Measurements from ENCODE around the gene WRNIP1.

The WRNIP1 gene

DNA sequence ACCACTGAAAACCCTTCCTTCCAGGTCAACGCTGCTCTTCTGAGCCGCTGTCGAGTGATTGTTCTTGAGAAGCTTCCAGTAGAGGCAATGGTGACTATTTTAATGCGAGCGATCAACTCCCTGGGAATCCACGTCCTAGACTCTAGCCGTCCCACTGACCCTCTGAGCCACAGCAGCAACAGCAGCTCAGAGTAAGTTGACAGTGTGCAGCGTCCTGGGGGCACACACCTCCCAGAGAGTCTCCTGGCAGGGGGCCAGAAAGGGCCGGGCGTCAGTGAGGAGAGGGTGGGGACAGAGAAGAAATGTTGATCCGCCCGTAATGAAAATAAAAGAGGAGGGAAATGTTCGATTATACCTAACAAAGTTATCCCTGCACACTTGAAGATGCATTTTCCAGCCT is 5.0 kb downstream of the WRNIP1 start:
- TF ChIP-seq TEAD4 (IDR thresholded peaks at IDR 0.05) (no peak), EGR1 (IDR thresholded peaks at IDR 0.05) (no peak), ZBTB7A (IDR thresholded peaks at IDR 0.05; ENCODE audit: low read depth) (no peak), EP300 (IDR thresholded peaks at IDR 0.05; ENCODE audit: borderline replicate concordance) (no peak), TCF12 (IDR thresholded peaks at IDR 0.05; ENCODE audit: low read depth) (no peak), TAF1 (IDR thresholded peaks at IDR 0.05; ENCODE audit: low read depth) (no peak), NFIC (IDR thresholded peaks at IDR 0.05) (no peak), CREB1 (IDR thresholded peaks at IDR 0.05; ENCODE audit: low read depth) (no peak)
- TF ChIP-seq, protein P1, sequence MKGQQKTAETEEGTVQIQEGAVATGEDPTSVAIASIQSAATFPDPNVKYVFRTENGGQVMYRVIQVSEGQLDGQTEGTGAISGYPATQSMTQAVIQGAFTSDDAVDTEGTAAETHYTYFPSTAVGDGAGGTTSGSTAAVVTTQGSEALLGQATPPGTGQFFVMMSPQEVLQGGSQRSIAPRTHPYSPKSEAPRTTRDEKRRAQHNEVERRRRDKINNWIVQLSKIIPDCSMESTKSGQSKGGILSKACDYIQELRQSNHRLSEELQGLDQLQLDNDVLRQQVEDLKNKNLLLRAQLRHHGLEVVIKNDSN (IDR thresholded peaks at IDR 0.05) = no peak
- TF ChIP-seq, protein P2, sequence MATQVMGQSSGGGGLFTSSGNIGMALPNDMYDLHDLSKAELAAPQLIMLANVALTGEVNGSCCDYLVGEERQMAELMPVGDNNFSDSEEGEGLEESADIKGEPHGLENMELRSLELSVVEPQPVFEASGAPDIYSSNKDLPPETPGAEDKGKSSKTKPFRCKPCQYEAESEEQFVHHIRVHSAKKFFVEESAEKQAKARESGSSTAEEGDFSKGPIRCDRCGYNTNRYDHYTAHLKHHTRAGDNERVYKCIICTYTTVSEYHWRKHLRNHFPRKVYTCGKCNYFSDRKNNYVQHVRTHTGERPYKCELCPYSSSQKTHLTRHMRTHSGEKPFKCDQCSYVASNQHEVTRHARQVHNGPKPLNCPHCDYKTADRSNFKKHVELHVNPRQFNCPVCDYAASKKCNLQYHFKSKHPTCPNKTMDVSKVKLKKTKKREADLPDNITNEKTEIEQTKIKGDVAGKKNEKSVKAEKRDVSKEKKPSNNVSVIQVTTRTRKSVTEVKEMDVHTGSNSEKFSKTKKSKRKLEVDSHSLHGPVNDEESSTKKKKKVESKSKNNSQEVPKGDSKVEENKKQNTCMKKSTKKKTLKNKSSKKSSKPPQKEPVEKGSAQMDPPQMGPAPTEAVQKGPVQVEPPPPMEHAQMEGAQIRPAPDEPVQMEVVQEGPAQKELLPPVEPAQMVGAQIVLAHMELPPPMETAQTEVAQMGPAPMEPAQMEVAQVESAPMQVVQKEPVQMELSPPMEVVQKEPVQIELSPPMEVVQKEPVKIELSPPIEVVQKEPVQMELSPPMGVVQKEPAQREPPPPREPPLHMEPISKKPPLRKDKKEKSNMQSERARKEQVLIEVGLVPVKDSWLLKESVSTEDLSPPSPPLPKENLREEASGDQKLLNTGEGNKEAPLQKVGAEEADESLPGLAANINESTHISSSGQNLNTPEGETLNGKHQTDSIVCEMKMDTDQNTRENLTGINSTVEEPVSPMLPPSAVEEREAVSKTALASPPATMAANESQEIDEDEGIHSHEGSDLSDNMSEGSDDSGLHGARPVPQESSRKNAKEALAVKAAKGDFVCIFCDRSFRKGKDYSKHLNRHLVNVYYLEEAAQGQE (IDR thresholded peaks at IDR 0.05; ENCODE audit: low read depth) = no peak

DNA sequence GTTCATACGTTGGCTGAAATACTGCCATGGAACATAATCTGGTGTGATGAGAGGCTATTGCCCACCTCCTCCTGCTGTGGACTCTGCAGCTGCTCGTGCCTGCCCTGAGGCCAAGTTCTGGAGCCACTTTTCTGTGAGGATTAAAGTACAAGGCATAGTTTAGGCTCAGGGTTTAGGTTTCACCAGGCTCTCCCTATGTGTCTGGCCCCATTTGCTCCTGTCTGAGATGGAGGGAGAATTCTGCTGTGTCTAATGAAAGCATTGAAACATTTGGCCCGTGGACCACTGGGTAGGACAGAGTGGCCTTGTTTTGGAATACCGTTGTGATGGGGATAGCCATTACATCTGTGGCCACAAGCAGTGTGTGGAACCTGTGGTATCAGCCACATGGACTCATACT is 5.9 kb downstream of the WRNIP1 start:
- TF ChIP-seq CEBPB (IDR thresholded peaks at IDR 0.05) = no peak
- TF ChIP-seq YY1 (IDR thresholded peaks at IDR 0.05; ENCODE audit: low read depth) = no peak
- TF ChIP-seq RAD21 (IDR thresholded peaks at IDR 0.05; ENCODE audit: low read depth) = no peak
- TF ChIP-seq, protein P3, sequence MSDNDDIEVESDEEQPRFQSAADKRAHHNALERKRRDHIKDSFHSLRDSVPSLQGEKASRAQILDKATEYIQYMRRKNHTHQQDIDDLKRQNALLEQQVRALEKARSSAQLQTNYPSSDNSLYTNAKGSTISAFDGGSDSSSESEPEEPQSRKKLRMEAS (IDR thresholded peaks at IDR 0.05) = no peak
- no peak for TF ChIP-seq ZBTB7A (IDR thresholded peaks at IDR 0.05; ENCODE audit: low read depth)
- TF ChIP-seq, protein P1 (IDR thresholded peaks at IDR 0.05) = no peak
- TF ChIP-seq, protein P2 (IDR thresholded peaks at IDR 0.05; ENCODE audit: low read depth) = no peak
- TF ChIP-seq EGR1 (IDR thresholded peaks at IDR 0.05) = no peak
- no peak for TF ChIP-seq EP300 (IDR thresholded peaks at IDR 0.05; ENCODE audit: borderline replicate concordance)
- TF ChIP-seq TAF1 (IDR thresholded peaks at IDR 0.05; ENCODE audit: low read depth) = no peak
- no peak for TF ChIP-seq TEAD4 (IDR thresholded peaks at IDR 0.05)
- TF ChIP-seq FOXM1 (IDR thresholded peaks at IDR 0.05; ENCODE audit: borderline replicate concordance, low read depth) = no peak
- no peak for TF ChIP-seq TCF12 (IDR thresholded peaks at IDR 0.05; ENCODE audit: low read depth)
- TF ChIP-seq CREB1 (IDR thresholded peaks at IDR 0.05; ENCODE audit: low read depth) = no peak
- TF ChIP-seq NFIC (IDR thresholded peaks at IDR 0.05) = no peak

DNA sequence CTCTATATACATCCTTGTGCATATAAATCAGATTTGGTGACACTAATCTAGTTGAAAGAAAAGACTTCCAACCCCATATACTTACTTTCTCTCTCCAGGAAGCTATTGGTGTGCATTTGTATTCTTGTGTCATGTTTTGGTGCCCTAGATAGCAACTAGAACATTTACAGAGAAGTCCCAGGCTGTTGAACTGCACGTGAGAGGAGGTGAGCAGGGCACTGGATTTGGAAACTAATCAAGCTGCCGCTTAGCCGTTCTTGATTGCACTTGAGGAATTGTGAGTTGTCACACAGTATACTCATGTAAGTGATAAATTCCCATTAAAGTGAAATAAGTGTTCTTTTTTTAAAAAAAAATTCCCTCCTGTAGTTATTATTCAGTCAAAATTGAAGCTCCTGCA is 7.6 kb downstream of the WRNIP1 start:
- TF ChIP-seq EGR1 (IDR thresholded peaks at IDR 0.05) (no peak), CREB1 (IDR thresholded peaks at IDR 0.05; ENCODE audit: low read depth) (no peak), TEAD4 (IDR thresholded peaks at IDR 0.05) (no peak), TAF1 (IDR thresholded peaks at IDR 0.05; ENCODE audit: low read depth) (no peak), YY1 (IDR thresholded peaks at IDR 0.05; ENCODE audit: low read depth) (no peak), RAD21 (IDR thresholded peaks at IDR 0.05; ENCODE audit: low read depth) (no peak), TCF12 (IDR thresholded peaks at IDR 0.05; ENCODE audit: low read depth) (no peak), CEBPB (IDR thresholded peaks at IDR 0.05) (no peak), EP300 (IDR thresholded peaks at IDR 0.05; ENCODE audit: borderline replicate concordance) (no peak), ZBTB7A (IDR thresholded peaks at IDR 0.05; ENCODE audit: low read depth) (no peak), FOXM1 (IDR thresholded peaks at IDR 0.05; ENCODE audit: borderline replicate concordance, low read depth) (no peak), NFIC (IDR thresholded peaks at IDR 0.05) (no peak)
- TF ChIP-seq, protein P1 (IDR thresholded peaks at IDR 0.05) = no peak
- TF ChIP-seq, protein P2 (IDR thresholded peaks at IDR 0.05; ENCODE audit: low read depth) = no peak
- TF ChIP-seq, protein P3 (IDR thresholded peaks at IDR 0.05) = no peak

DNA sequence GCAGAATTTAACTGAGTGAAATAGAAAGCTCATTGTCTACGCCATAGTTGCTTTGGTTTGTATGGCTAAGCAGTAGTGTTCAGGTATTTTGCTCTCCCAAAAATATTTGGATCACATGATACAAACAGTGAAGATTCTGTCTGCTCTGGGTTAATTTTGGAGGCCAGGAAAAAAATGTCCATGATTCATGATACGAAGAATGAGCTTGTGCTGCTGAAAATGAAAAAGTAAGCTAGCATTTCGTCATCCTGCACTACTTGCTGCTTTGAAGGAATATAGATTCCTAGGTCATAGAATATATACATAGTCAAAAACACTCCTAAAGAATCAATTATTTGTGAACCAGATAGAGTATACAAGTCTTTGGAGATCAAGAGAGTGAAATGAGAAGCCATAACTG is 8.3 kb downstream of the WRNIP1 start:
- TF ChIP-seq FOXM1 (IDR thresholded peaks at IDR 0.05; ENCODE audit: borderline replicate concordance, low read depth) = no peak

All from Ishikawa (cell line).